ENCODE data around the gene TAF15. TPM values are rescaled to one million over a fixed set of nuclear protein-coding genes. Genes with fewer than 3 reads are reported as not detected.

The TAF15 gene
- polyA plus RNA-seq, 1 donor: 110 TPM

DNA sequence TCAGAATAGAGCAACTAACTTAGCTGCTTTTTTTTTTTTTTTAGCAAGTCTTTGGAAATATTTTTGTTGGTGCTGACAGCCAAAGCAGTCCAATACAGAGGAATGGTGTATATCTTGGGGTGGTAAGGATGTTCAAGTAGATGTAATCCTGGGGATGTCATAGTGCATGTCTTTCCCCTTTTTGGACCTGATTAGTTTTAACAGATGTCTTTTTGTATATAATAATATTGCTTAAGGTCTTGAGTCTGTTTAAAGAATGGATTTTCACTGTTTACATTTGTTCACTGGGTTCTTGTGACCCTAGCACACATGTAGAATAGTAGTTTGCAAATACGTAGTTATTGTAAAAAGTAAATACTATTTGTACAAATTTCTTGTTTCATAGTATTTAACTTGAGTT is 7.9 kb downstream of the TAF15 start:
- no peak for DNase-seq (ENCODE audit: low read depth)

DNA sequence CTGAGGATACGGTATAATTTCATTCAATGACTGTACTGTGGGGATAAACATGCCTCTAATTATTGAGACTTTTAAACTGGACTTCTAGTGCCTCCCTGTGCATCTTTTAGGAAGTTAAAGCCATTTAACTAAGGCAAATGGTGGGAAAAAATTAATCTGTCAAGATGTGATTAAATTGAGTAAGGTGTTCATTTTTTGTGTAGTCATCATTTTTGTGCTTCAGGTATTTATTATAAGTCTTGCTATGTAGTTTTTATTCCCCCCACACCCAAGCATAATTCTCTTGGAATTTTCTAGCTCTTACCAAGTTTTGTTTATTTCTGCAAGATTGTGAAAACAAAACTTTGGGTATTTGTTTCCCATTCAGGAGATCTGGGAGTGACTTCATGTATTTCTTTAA is 10.2 kb downstream of the TAF15 start:
- no peak for DNase-seq (ENCODE audit: low read depth)

DNA sequence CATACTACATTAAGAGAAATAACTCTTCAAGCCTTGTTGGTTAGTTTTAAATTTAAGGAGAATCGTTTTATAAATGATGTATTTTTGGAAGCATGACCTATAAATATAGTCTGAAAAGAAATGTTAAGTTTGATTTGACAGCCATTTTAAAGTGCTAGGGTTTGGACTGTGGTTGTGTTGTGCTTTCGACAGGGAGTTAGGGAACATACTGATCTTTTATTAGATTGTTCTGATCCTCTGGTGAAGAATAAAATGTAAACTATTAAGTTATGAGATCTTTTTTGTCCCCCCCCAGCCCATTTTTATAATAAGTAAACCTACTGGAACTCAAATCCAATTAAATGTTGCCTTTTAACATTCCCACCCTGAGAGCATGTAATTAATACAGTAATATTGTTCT is 12.0 kb downstream of the TAF15 start:
- no peak for DNase-seq (ENCODE audit: low read depth)

- DNase-seq (ENCODE audit: low read depth): no peak
These were observed 15.9 kb downstream of the TAF15 start for GRCh38 chr17:35825206-35825605.

- no peak for DNase-seq (ENCODE audit: low read depth)
These were observed 31.8 kb downstream of the TAF15 start for GRCh38 chr17:35841101-35841500.

GRCh38 chr17:35841505-35841904 is 32.2 kb downstream of the TAF15 start:
- no peak for DNase-seq (ENCODE audit: low read depth)

GRCh38 chr17:35842239-35842638 is 33.0 kb downstream of the TAF15 start:
- no peak for DNase-seq (ENCODE audit: low read depth)

- DNase-seq (ENCODE audit: low read depth): no peak
These were observed 34.4 kb downstream of the TAF15 start for GRCh38 chr17:35843698-35844097.

- DNase-seq (ENCODE audit: low read depth): no peak
These were observed 35.3 kb downstream of the TAF15 start for GRCh38 chr17:35844547-35844946.

- no peak for DNase-seq (ENCODE audit: low read depth)
These were observed 36.9 kb downstream of the TAF15 start for GRCh38 chr17:35846055-35846809.

DNA sequence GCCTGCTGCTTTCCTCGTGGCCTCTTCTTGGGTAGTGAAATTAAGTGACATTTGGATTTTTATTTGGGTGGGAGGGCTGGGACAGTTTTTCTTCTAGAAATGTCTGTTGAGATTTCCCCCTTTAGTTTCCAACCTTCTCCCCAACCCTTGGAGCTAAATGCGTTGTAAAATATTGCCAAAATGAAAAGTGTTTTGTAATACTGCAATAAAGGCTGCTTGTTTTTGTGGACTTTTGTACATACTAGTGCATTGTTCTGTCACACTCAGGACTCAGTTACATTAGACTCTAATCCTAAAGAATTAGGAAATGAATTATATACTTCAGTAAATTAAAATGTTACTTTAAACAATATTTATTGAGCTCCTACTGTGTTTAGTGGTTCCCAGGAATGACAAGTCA is 37.7 kb downstream of the TAF15 start:
- no peak for DNase-seq (ENCODE audit: low read depth)

DNA sequence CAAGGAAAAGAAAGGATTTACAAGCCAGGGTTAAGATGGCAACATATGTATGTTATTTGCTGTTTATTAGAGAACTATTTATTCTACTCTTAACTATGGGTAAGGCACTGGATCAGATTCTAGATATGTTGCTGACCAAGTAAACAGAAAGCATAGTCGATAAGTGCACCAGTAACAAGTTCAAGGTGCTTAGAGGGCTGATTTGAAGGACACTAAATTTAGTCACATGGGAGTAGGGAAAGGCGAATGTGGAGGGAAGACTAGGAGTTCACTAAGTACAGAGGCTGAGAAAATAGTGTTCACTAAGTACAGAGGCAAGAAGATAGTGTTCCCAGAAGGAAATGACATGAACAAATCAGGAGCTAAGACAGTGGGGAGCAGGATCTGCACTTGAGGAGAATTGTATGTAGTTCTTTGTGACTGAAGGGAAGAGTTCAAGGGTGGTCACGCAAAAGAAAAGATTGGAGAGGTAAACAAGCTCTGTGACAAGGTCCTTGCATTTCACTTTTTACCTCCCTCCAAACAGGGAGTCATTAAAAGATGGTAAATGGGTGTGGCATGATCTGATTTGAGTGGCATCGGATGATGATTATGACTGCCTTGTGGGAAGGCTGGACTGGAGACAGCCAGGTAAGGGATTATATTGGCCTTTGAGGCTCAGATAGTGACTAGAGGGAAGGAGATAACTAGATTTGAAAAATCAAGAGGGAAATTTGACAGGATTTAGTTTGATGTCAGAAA is 38.5 kb downstream of the TAF15 start:
- DNase-seq (ENCODE audit: low read depth): no peak

DNA sequence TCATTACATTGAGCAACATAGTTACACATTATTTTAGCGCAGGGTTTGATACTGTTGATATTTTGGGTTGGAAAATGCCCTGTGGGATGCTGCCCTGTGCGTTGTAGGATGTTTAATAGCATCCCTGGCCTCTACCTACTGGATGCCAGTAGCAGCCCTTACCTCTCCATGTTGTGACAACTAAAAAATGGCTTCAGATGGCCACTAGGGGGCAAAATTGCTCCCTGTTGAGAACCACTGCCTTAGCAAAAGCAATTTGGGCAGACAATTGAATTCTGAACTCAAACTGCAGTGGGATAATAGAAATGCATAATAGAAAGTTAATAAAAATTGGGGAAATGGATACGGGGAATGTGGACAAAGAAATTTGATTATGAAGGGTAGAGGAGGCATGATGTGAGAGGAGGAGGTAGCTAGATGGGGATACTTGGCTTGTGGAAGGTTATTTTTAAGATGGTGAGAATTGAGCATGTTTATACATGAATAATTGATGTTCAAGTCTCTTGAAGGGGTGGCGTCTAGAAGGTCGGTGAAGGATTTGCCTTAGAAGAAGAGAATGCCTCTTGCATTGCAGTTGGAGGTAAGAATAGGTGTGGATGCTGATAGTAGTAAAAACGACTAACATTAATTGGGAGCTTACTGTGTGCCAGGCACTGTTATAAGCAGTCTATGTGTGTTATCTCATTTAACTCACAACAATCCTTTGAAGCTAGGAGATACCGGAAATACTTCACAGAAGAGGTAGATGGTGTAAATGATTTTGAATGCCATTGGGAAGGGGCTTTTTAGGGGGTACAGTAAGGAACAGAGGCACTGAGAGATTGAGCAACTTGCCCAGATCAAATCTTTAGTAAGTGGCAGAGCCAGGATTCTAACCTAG is 40.4 kb downstream of the TAF15 start:
- peak; percentile 28 for DNase-seq (ENCODE audit: low read depth)

DNA sequence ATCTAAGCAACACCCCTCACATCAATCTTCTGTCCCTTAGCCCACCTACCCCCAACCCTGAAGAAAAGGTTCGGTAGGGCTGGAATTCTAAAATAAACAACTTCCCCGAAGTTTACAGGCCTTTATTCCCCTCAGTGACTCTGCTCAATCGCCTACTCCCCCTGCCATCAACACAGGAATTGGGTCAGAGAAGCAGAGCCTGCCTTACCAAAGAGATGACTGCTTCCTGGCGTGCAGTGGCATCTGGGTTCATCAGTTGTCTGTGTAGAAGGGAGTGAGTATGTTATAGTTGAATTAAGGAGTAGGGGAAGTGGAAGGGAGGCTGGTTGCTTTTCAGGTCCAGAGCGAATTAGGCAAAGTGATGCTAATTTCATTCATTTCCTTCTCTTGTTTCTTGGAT is 46.7 kb downstream of the TAF15 start:
- no peak for DNase-seq (ENCODE audit: low read depth)

- no peak for DNase-seq (ENCODE audit: low read depth)
These were observed 47.3 kb downstream of the TAF15 start for GRCh38 chr17:35856603-35857002.

DNA sequence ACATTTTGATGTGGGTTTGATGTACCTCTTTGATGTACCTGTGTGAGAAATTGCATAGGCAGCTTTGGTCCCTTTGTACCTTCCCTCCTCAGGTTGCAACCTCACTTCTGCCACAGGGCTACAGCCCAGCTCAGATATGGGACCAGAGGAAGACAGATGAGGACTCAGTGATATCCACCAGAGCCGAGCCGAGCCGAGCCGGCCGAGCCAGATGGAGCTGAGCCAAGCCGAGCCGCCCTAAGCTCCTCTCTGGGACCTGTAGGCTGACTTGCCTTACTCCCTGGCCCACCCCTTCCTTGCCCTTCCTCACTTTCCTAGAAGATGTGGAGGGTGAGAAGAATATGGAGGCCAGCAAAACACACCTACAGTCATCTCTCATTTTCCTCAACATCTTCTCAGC is 55.6 kb downstream of the TAF15 start:
- DNase-seq (ENCODE audit: low read depth): no peak

DNA sequence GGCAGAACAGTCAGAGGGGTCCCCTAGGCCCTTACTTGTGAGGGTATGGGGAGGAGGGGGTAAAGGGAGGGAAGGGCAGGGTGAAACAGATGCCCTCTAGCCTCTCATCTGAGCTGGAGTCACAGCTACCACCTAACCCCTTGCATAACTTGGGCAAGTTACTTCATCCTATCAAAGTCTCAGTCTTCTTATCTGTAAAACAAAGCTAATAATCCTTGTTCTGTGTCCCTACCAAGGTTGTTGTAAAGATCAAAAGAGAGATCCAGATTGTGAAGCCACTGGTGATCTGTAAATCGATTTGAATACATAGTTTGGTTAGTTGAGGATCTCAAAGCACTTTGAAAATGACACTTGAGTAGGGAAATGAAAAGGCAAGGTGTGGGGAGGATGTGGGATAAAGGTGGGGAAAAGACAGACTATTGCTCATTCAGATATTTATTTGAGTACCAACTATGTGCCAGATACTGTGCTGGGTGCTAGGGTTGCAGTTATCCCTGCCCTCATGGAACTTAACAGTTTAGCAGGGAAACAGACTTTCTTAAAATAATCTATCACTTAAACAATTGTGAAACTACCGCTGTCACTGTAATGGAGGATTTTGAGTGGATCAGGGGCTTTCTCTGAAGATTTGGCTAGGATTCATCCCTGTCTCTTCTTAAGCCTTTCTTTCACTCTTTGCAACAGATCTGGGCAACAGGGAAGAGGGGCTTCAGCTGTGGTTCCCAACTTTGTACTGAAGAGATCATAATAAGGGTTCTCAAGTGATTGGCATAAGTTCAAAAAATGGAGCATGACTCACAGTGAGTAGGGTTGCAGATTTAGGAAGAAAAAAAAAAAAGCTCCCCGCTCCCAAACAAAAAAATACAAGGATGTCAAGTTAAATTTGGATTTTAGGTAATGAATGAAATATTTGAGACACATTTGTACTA is 56.4 kb downstream of the TAF15 start:
- no peak for DNase-seq (ENCODE audit: low read depth)

DNA sequence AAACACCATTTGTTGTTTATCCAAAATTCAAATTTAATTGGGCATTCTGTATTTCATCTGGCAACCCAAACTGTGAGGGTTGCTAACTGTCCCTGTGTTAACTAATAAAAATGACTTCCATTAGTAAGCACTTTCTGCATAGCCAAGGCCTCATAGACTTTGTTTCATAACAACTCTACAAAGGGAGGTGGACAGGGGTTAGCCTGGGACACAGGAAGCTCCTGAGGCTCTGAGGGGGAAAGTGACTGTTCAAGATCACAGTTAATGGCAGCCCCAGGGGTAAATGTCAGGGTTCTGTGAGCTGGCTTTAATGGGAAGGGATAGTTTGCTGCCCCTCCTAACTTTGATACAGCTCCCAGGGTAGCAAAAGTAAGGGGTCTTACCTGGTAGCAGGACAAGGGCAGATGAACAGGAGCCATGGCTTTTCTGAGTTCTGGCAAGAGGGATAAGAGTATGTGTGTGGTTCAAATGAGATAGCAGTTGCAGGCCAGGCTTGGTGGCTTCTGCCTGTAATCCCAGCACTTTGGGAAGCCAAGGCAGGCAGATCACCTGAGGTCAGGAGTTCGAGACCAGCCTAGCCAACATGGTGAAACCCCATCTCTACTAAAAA is 57.2 kb downstream of the TAF15 start:
- DNase-seq (ENCODE audit: low read depth): no peak

DNA sequence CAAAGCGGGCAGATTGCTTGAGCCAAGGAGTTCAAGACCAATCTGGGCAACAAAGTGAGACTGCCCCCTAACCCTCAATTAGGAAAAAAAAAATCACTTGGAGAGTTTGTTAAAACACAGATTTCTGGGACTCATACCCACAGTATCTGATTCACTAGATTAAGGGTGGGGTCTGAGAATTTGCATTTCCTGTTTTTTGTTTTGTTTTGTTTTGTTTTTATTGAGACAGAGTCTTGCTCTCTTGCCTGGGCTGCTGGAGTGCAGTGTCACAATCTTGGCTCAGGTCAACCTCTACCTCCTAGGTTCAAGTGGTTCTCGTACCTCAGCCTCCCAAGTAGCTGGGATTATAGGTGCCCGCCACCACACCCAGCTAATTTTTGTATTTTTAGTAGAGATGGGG is 58.3 kb downstream of the TAF15 start:
- no peak for DNase-seq (ENCODE audit: low read depth)

- DNase-seq (ENCODE audit: low read depth): no peak
These were observed 59.5 kb downstream of the TAF15 start, which contains the start of gene HEATR9 for GRCh38 chr17:35868737-35869136. HEATR9 (minus strand) TSS chr17:35868891; CDS start chr17:35868742, 149 bp downstream.

All from forelimb muscle (tissue), 1 donor.